ENCODE results near the gene TCERG1L. TPM values are rescaled to one million over a fixed set of nuclear protein-coding genes. Genes with fewer than 3 reads are reported as not detected.

The TCERG1L gene
- total and polyA plus RNA-seq, 11 donors: 0.11 to 0.25 TPM; not detected in 9

- Histone ChIP-seq H3K27ac (no peak overlapping the region), H3K36me3 (no peaks in the 10 kb centered on the region), H3K27me3 (peaks cover 0 to 26% (median 5%) of the 10 kb centered on the region in 9 donors), H3K4me3 (no peak overlapping the region), H3K4me1 (peaks cover 0 to 4% (median 0%) of the 10 kb centered on the region in 12 donors), H3K9me3 (no peaks in the 10 kb centered on the region)
- DNase-seq (no peak), ATAC-seq (no peak)
- intact Hi-C loops (cut with DNase I): no loop called here
- TF ChIP-seq, protein P1, sequence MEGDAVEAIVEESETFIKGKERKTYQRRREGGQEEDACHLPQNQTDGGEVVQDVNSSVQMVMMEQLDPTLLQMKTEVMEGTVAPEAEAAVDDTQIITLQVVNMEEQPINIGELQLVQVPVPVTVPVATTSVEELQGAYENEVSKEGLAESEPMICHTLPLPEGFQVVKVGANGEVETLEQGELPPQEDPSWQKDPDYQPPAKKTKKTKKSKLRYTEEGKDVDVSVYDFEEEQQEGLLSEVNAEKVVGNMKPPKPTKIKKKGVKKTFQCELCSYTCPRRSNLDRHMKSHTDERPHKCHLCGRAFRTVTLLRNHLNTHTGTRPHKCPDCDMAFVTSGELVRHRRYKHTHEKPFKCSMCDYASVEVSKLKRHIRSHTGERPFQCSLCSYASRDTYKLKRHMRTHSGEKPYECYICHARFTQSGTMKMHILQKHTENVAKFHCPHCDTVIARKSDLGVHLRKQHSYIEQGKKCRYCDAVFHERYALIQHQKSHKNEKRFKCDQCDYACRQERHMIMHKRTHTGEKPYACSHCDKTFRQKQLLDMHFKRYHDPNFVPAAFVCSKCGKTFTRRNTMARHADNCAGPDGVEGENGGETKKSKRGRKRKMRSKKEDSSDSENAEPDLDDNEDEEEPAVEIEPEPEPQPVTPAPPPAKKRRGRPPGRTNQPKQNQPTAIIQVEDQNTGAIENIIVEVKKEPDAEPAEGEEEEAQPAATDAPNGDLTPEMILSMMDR (IDR thresholded peaks at IDR 0.05): no peak
- TF ChIP-seq POLR2A (IDR thresholded peaks at IDR 0.05): no peak
- WGBS, 4 donors: 77 to 87% (median 83%) methylated on average over 8 to 10 of the region's 10 CpGs
Observed at GRCh38 chr10:131125511-131126225, 185.9 kb downstream of the TCERG1L start.

DNA sequence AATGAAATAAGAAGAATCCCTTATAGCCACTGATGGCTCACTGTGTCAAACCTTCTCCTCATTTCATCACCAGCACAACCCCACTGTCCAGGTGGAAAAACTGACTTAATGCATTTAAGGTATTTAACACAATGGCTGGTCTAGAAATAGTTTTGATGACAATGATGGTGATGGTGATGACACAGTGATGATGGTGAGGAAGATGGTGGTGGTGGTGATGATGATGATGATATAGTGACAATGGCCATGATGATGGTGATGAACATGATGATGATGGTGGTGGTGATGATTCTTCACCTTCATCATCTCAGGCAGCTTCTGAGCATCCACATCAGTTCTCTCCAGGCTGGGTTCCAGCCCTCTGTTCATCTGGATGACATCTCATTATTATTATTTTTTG, 186.6 kb downstream of the TCERG1L start:
- Histone ChIP-seq H3K4me3 (no peak overlapping the region), H3K36me3 (no peaks in the 10 kb centered on the region), H3K27ac (no peak overlapping the region), H3K4me1 (no peaks in the 10 kb centered on the region), H3K9me3 (no peaks in the 10 kb centered on the region), H3K27me3 (peaks cover 0 to 23% (median 5%) of the 10 kb centered on the region in 9 donors)
- TF ChIP-seq POLR2A (IDR thresholded peaks at IDR 0.05): no peak
- TF ChIP-seq, protein P1 (IDR thresholded peaks at IDR 0.05): no peak
- DNase-seq (no peak), ATAC-seq (no peak)
- intact Hi-C loops (cut with DNase I): no loop called here

DNA sequence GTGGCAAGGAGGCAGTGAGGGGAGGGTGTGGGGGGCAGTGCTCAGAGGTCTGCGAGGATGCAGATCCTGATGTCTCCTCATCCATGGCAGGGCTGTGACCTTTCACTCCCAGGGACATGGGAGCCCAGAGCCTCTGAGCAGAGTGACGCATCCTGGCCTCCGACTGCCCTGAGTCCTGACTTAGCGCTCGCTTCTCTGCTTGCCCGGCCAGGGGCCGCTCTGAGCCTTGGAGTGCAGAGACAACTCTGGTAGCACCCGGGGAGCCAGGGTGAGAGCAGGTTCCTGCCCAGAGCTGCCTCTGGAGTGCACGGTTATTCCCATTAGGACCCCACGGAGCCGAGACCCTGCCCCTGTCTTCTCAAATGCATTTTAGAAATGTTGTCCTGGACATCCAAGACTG, 188.0 kb downstream of the TCERG1L start:
- WGBS, 4 donors: 80 to 95% (median 89%) methylated on average over 4 to 11 of the region's 11 CpGs
- Histone ChIP-seq H3K4me1 (no peaks in the 10 kb centered on the region), H3K9me3 (no peaks in the 10 kb centered on the region), H3K27me3 (peaks cover 0 to 23% (median 5%) of the 10 kb centered on the region in 9 donors), H3K36me3 (no peaks in the 10 kb centered on the region), H3K27ac (no peak overlapping the region), H3K4me3 (no peak overlapping the region)
- no peak for DNase-seq
- no peak for TF ChIP-seq POLR2A (IDR thresholded peaks at IDR 0.05)
- TF ChIP-seq, protein P1 (IDR thresholded peaks at IDR 0.05): no peak
- intact Hi-C loops (cut with DNase I): no loop called here
- no peak for ATAC-seq

GRCh38 chr10:131121511-131122035, 189.9 kb downstream of the TCERG1L start:
- Histone ChIP-seq H3K36me3 (no peaks in the 10 kb centered on the region), H3K27me3 (peaks cover 0 to 17% (median 5%) of the 10 kb centered on the region in 9 donors), H3K4me3 (no peak overlapping the region), H3K27ac (no peak overlapping the region), H3K9me3 (no peaks in the 10 kb centered on the region), H3K4me1 (no peaks in the 10 kb centered on the region)
- no peak for DNase-seq
- WGBS, 4 donors: 85 to 89% (median 87%) methylated on average over 4 to 11 of the region's 11 CpGs
- TF ChIP-seq POLR2A (IDR thresholded peaks at IDR 0.05): no peak
- TF ChIP-seq, protein P1 (IDR thresholded peaks at IDR 0.05): no peak
- intact Hi-C loops (cut with DNase I): no loop called here
- ATAC-seq: no peak
